Mesenchymal stem cell (in vitro differentiated cells and primary cell): ENCODE results near the gene AARSD1.

Experiments
- DNase-seq: peaks from one replicate; pipeline ENCODE4 v3.0.0-alpha.2; 2013
- H2AFZ ChIP-seq: one replicate; pipeline ENCODE4 v1.6.1; 2013; ENCODE audit warnings: low read depth, mild to moderate bottlenecking, control low read depth, inconsistent platforms, low read length, moderate library complexity
- H2AK5ac ChIP-seq: 2 replicates; pipeline ENCODE4 v1.6.1; 2013; ENCODE audit warnings: low read length, moderate library complexity, mild to moderate bottlenecking, inconsistent platforms; ENCODE audit not compliant: severe bottlenecking
- H2BK120ac ChIP-seq: one replicate; pipeline ENCODE4 v1.6.1; 2013; ENCODE audit warnings: low read depth, mild to moderate bottlenecking, inconsistent platforms, low read length, moderate library complexity
- H2BK12ac ChIP-seq, 2 experiments: one replicate each; pipeline ENCODE4 v1.6.1; 2013; ENCODE audit warnings: inconsistent platforms in 2 of 2, low read length in 2 of 2, mild to moderate bottlenecking in 2 of 2, moderate library complexity in 2 of 2, control low read depth in 1 of 2
- H2BK15ac ChIP-seq: one replicate; pipeline ENCODE4 v1.6.1; 2013; ENCODE audit warnings: mild to moderate bottlenecking, low read depth, inconsistent platforms; ENCODE audit not compliant: poor library complexity, severe bottlenecking
- H2BK5ac ChIP-seq: 2 replicates; pipeline ENCODE4 v1.6.1; 2013; ENCODE audit warnings: low read depth, mild to moderate bottlenecking, low read length, control low read depth, inconsistent platforms; ENCODE audit not compliant: poor library complexity, severe bottlenecking
- H3K14ac ChIP-seq, 2 experiments: one replicate each; pipeline ENCODE4 v1.6.1; 2013; ENCODE audit warnings: inconsistent platforms in 2 of 2, low read length in 2 of 2, control low read depth in 1 of 2, mild to moderate bottlenecking in 1 of 2, moderate library complexity in 1 of 2
- H3K18ac ChIP-seq, 2 experiments: one replicate each; pipeline ENCODE4 v1.6.1; 2013; ENCODE audit warnings: inconsistent platforms in 2 of 2, low read length in 2 of 2, control low read depth in 1 of 2, low read depth in 1 of 2, mild to moderate bottlenecking in 1 of 2
- H3K23ac ChIP-seq, 2 experiments: one replicate each; pipeline ENCODE4 v1.6.1; 2013; ENCODE audit warnings: inconsistent platforms in 2 of 2, low read length in 2 of 2, mild to moderate bottlenecking in 2 of 2, moderate library complexity in 2 of 2, control low read depth in 1 of 2
- H3K27ac ChIP-seq: 2 replicates; pipeline ENCODE4 v1.5.1; 2013; ENCODE audit warnings: mild to moderate bottlenecking, moderate library complexity, low read length, control low read depth, inconsistent platforms; ENCODE audit not compliant: poor library complexity, severe bottlenecking
- H3K27me3 ChIP-seq, 2 experiments: 2 replicates each; pipeline versions ENCODE4 v1.6.1 to v1.7.0; 2013; ENCODE audit warnings: low read length in 2 of 2, mild to moderate bottlenecking in 2 of 2, moderate library complexity in 2 of 2, control low read depth in 1 of 2, inconsistent platforms in 1 of 2; ENCODE audit not compliant: control insufficient read depth in 1 of 2, insufficient read depth in 1 of 2
- H3K36me3 ChIP-seq, 2 experiments: 2 replicates each; pipeline versions ENCODE4 v1.6.1 to v1.7.0; 2013; ENCODE audit warnings: low read length in 2 of 2, control low read depth in 1 of 2, inconsistent platforms in 1 of 2, low read depth in 1 of 2, mild to moderate bottlenecking in 1 of 2; ENCODE audit not compliant: insufficient read depth in 2 of 2, control insufficient read depth in 1 of 2
- H3K4ac ChIP-seq, 2 experiments: one replicate each; pipeline ENCODE4 v1.6.1; 2013; ENCODE audit warnings: inconsistent platforms in 2 of 2, low read length in 2 of 2, mild to moderate bottlenecking in 2 of 2, moderate library complexity in 2 of 2, control low read depth in 1 of 2, low read depth in 1 of 2
- H3K4me1 ChIP-seq: 2 replicates; pipeline ENCODE4 v1.6.1; 2013; ENCODE audit warnings: low read depth, low read length, control low read depth; ENCODE audit not compliant: control insufficient read depth, insufficient read depth
- H3K4me2 ChIP-seq: 2 replicates; pipeline ENCODE4 v1.6.1; 2013; ENCODE audit warnings: low read length, mild to moderate bottlenecking, inconsistent platforms; ENCODE audit not compliant: poor library complexity, severe bottlenecking
- H3K4me3 ChIP-seq, 2 experiments: 2 replicates each; pipeline versions ENCODE4 v1.5.1 to v1.7.0; 2013; ENCODE audit warnings: low read length in 2 of 2, mild to moderate bottlenecking in 2 of 2, control low read depth in 1 of 2, low read depth in 1 of 2; ENCODE audit not compliant: insufficient read depth in 1 of 2
- H3K79me1 ChIP-seq: replicated peaks from 2 replicates; pipeline ENCODE4 v1.6.1; 2013; ENCODE audit warnings: mild to moderate bottlenecking, control low read depth, low read length, inconsistent platforms; ENCODE audit not compliant: poor library complexity, severe bottlenecking
- H3K9ac ChIP-seq: 2 replicates; pipeline ENCODE4 v1.7.0; 2013; ENCODE audit warnings: mild to moderate bottlenecking, low read length, moderate library complexity
- H3K9me3 ChIP-seq: 2 replicates; pipeline ENCODE4 v1.7.0; 2013; ENCODE audit warnings: mild to moderate bottlenecking, low read length; ENCODE audit not compliant: control insufficient read depth
- H4K8ac ChIP-seq: one replicate; pipeline ENCODE4 v1.6.1; 2013; ENCODE audit warnings: inconsistent platforms, mild to moderate bottlenecking, low read length, moderate library complexity
- H4K91ac ChIP-seq: one replicate; pipeline ENCODE4 v1.6.1; 2013; ENCODE audit warnings: mild to moderate bottlenecking, low read length, inconsistent platforms
- WGBS: methylation state at CpG from one replicate; pipeline ENCODE4 v1.1.7; 2013; ENCODE audit warnings: mixed read lengths; 5-methylcytosine and 5-hydroxymethylcytosine counted together

AARSD1 gene

GRCh38 chr17:42989726-42990652 lies 25.7 kb upstream of the AARSD1 start:
- DNase-seq = no peak

GRCh38 chr17:42989141-42989540 lies 24.9 kb upstream of the AARSD1 start:
- DNase-seq = no peak
- H2BK5ac ChIP-seq = no peak overlapping the region
- no peak overlapping the region for H4K8ac ChIP-seq
- H3K4ac ChIP-seq = no peak overlapping the region
- H3K23ac ChIP-seq = no peak overlapping the region
- peaks cover 2% of the 10 kb centered on the region for H3K4me1 ChIP-seq
- no peak overlapping the region for H3K14ac ChIP-seq
- H3K36me3 ChIP-seq = peaks cover 52 to 66% of the 10 kb centered on the region in 2 experiments
- H3K18ac ChIP-seq = no peak overlapping the region
- H3K4me3 ChIP-seq = peak overlapping the region in 1 of 2 experiments; percentile 21
- no peak overlapping the region for H2BK12ac ChIP-seq
- H3K4me2 ChIP-seq = no peak overlapping the region
- WGBS = 89% methylated on average over 4 of the region's 5 CpGs
- H3K9me3 ChIP-seq = no peaks in the 10 kb centered on the region
- H4K91ac ChIP-seq = no peak overlapping the region
- no peak overlapping the region for H2BK120ac ChIP-seq
- H3K9ac ChIP-seq = peak overlapping the region; percentile 44
- H3K27me3 ChIP-seq = no peaks in the 10 kb centered on the region
- peaks cover 18% of the 10 kb centered on the region for H3K79me1 ChIP-seq
- no peak overlapping the region for H3K27ac ChIP-seq
- H2BK15ac ChIP-seq = no peak overlapping the region
- no peak overlapping the region for H2AFZ ChIP-seq
- H2AK5ac ChIP-seq = no peak overlapping the region

More at GRCh38 chr17:42989726-42990652, 25.7 kb upstream of the AARSD1 start:
- Histone ChIP-seq H3K23ac (no peak overlapping the region), H3K79me1 (peaks cover 18% of the 10 kb centered on the region), H3K9me3 (no peaks in the 10 kb centered on the region), H3K9ac (peak overlapping the region; percentile 44), H4K91ac (no peak overlapping the region), H3K4me3 (peak overlapping the region in 1 of 2 experiments; percentile 21), H3K4ac (no peak overlapping the region), H3K36me3 (peaks cover 49 to 73% of the 10 kb centered on the region in 2 experiments), H3K14ac (no peak overlapping the region), H3K4me1 (peaks cover 2% of the 10 kb centered on the region), H4K8ac (no peak overlapping the region), H2AFZ (no peak overlapping the region), H2BK120ac (no peak overlapping the region), H2BK5ac (no peak overlapping the region), H3K18ac (no peak overlapping the region), H2BK12ac (no peak overlapping the region), H3K27ac (peak overlapping the region; percentile 51), H2AK5ac (no peak overlapping the region), H3K27me3 (no peaks in the 10 kb centered on the region), H3K4me2 (no peak overlapping the region), H2BK15ac (no peak overlapping the region)
- WGBS = 73% methylated on average over 4 of the region's 6 CpGs

GRCh38 chr17:42985225-42985624 lies 21.0 kb upstream of the AARSD1 start:
- no peak overlapping the region for H2AK5ac ChIP-seq
- no peak overlapping the region for H3K18ac ChIP-seq
- H2AFZ ChIP-seq = no peak overlapping the region
- H2BK120ac ChIP-seq = no peak overlapping the region
- DNase-seq = no peak
- no peak overlapping the region for H2BK5ac ChIP-seq
- no peak overlapping the region for H3K4me3 ChIP-seq
- H3K23ac ChIP-seq = no peak overlapping the region
- H2BK15ac ChIP-seq = no peak overlapping the region
- H2BK12ac ChIP-seq = no peak overlapping the region
- no peak overlapping the region for H3K27ac ChIP-seq
- peaks cover 14% of the 10 kb centered on the region for H3K79me1 ChIP-seq
- H3K4ac ChIP-seq = no peak overlapping the region
- H3K9me3 ChIP-seq = no peaks in the 10 kb centered on the region
- H3K14ac ChIP-seq = no peak overlapping the region
- WGBS = no CpG with 5 or more reads among the region's 1 CpG
- H3K4me2 ChIP-seq = no peak overlapping the region
- no peak overlapping the region for H3K9ac ChIP-seq
- no peak overlapping the region for H4K91ac ChIP-seq
- H4K8ac ChIP-seq = no peak overlapping the region
- no peaks in the 10 kb centered on the region for H3K27me3 ChIP-seq
- H3K4me1 ChIP-seq = peaks cover 4% of the 10 kb centered on the region
- peaks cover 26 to 35% of the 10 kb centered on the region in 2 experiments for H3K36me3 ChIP-seq

GRCh38 chr17:42982266-42982665 lies 18.0 kb upstream of the AARSD1 start:
- no peak overlapping the region for H4K8ac ChIP-seq
- no peak overlapping the region for H3K4me3 ChIP-seq
- no peak overlapping the region for H3K9ac ChIP-seq
- H2AFZ ChIP-seq = no peak overlapping the region
- H4K91ac ChIP-seq = no peak overlapping the region
- peaks cover 8 to 9% of the 10 kb centered on the region in 2 experiments for H3K36me3 ChIP-seq
- no peak overlapping the region for H3K14ac ChIP-seq
- no peak overlapping the region for H2BK5ac ChIP-seq
- H2AK5ac ChIP-seq = no peak overlapping the region
- H3K18ac ChIP-seq = no peak overlapping the region
- no peaks in the 10 kb centered on the region for H3K9me3 ChIP-seq
- H3K27me3 ChIP-seq = no peaks in the 10 kb centered on the region
- peaks cover 12% of the 10 kb centered on the region for H3K79me1 ChIP-seq
- H3K23ac ChIP-seq = no peak overlapping the region
- H2BK15ac ChIP-seq = no peak overlapping the region
- DNase-seq = no peak
- no peak overlapping the region for H3K27ac ChIP-seq
- peaks cover 10% of the 10 kb centered on the region for H3K4me1 ChIP-seq
- H2BK120ac ChIP-seq = no peak overlapping the region
- no peak overlapping the region for H3K4ac ChIP-seq
- H2BK12ac ChIP-seq = no peak overlapping the region
- no peak overlapping the region for H3K4me2 ChIP-seq
